ENCODE results near the gene CD209.

The CD209 gene

DNA sequence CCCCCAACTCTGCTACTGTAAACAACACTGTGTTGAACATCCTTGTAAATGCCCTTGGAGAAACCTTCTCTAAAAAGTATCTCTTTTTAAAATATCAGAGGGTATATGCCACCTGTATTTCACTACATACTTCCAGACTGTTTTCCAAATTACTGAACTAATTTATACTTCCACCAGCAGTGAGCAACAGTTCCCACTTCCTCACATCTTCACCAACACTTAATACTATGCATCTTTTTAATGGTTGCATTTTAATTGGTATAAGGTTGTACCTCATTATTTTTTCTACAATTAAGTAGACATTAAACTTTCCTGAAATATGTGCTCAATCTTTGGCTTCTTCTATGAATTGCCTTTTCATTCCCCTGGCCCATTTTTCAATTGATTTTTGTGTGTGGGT is 37.5 kb upstream of the CD209 start:
- Histone ChIP-seq H3K4me3 (ENCODE audit: low read depth, low read length) (no peak overlapping the region), H3K9me3 (ENCODE audit: severe bottlenecking) (peaks cover 5% of the 10 kb centered on the region), H3K27ac (no peak overlapping the region), H3K27me3 (ENCODE audit: insufficient read depth, low read depth, severe bottlenecking) (no peaks in the 10 kb centered on the region), H3K36me3 (no peaks in the 10 kb centered on the region)
- TF ChIP-seq, protein P1, sequence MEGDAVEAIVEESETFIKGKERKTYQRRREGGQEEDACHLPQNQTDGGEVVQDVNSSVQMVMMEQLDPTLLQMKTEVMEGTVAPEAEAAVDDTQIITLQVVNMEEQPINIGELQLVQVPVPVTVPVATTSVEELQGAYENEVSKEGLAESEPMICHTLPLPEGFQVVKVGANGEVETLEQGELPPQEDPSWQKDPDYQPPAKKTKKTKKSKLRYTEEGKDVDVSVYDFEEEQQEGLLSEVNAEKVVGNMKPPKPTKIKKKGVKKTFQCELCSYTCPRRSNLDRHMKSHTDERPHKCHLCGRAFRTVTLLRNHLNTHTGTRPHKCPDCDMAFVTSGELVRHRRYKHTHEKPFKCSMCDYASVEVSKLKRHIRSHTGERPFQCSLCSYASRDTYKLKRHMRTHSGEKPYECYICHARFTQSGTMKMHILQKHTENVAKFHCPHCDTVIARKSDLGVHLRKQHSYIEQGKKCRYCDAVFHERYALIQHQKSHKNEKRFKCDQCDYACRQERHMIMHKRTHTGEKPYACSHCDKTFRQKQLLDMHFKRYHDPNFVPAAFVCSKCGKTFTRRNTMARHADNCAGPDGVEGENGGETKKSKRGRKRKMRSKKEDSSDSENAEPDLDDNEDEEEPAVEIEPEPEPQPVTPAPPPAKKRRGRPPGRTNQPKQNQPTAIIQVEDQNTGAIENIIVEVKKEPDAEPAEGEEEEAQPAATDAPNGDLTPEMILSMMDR (IDR thresholded peaks at IDR 0.05; ENCODE audit: low read depth, low read length), result no peak
- DNase-seq, result no peak

DNA sequence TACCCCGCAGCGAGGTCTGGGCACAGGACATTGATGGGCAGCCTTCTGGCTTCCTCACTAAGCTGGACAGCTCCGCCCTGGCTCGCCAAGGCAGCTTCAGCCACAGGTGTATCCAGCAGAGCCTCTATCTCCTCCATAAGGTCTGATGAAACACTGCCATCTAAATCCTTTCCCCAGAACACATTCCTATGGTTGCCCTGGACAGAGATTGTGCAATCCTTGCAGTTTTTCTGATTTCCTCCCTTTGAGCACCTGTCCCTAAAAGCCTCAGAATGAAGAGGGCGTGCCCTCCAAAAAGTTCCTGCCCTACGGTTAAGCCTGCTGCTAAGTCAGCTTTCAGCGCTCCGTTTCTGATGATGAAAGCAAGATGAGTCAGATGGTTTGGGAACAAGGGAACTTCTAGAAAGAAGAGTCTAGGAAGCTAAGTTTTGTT is 36.7 kb upstream of the CD209 start:
- Histone ChIP-seq H3K4me3 (ENCODE audit: low read depth, low read length) (no peak overlapping the region), H3K36me3 (no peaks in the 10 kb centered on the region), H3K27me3 (ENCODE audit: insufficient read depth, low read depth, severe bottlenecking) (no peaks in the 10 kb centered on the region), H3K27ac (no peak overlapping the region), H3K9me3 (ENCODE audit: severe bottlenecking) (peaks cover 5% of the 10 kb centered on the region)
- TF ChIP-seq, protein P1 (IDR thresholded peaks at IDR 0.05; ENCODE audit: low read depth, low read length), result no peak
- DNase-seq, result no peak

DNA sequence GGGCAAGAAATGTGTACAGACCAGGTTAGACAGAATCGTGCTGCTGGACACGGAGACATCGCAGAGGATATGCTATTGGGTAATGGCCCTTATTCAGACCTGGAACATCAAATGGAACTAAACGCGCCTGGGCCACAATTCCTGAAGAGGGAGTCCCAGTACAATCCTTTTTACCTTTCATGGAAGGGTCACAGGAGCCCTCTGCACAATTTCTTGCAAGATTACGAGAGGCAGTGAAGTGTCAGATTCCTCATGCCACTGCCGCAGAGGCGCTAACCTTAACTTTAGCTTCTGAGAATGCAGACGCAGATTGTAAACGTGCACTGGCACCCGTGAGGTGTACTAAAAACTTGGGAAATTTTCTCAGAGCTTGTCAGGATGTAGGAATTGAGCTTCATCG is 33.8 kb upstream of the CD209 start:
- TF ChIP-seq, protein P1 (IDR thresholded peaks at IDR 0.05; ENCODE audit: low read depth, low read length), result no peak
- Histone ChIP-seq H3K36me3 (no peaks in the 10 kb centered on the region), H3K27me3 (ENCODE audit: insufficient read depth, low read depth, severe bottlenecking) (no peaks in the 10 kb centered on the region), H3K4me3 (ENCODE audit: low read depth, low read length) (no peak overlapping the region), H3K9me3 (ENCODE audit: severe bottlenecking) (peaks cover 5% of the 10 kb centered on the region), H3K27ac (no peak overlapping the region)
- DNase-seq, result no peak

DNA sequence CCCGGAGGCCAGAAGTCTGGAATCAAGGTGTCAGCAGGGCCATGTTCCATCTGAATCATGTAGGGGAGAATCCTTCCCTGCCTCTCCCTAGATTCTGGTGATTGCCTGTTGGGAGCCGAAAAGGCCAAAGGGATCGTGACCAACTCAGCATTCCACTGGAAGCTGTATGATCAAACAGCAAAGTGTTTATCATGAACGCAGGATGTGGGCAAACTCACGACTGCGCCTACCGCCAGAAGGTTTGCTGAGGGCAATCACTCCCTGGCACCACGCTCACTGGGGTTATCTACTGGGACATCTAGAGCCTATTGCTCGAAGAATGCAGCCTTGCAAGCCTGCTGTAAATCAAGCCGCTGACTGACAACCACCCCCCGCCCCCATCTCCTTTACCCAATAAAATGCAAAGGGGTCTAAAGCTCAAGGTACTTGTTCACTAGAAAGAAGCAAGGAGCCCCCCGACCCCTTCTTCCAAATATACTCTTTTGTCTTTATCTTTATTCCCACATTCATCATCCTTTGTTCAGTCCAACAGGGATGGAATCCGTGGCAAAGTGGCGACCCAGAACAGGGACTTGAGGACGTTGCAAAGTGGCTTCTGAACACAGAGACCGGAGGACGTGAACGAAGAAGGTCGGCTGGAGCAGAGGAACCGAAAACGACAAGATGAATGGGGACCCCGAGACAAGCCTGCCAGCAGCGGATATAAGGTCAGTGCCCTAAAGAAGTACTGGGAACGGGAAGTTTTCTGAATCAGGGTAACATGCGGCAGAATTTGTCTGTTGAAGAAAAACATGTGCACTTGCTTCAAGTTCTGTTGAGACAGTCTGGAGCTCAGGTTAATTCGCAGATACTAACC is 32.5 kb upstream of the CD209 start:
- H3K9me3 ChIP-seq (ENCODE audit: severe bottlenecking), result peaks cover under 1% of the 10 kb centered on the region
- H3K27ac ChIP-seq, result no peak overlapping the region
- no peak overlapping the region for H3K4me3 ChIP-seq (ENCODE audit: low read depth, low read length)
- no peaks in the 10 kb centered on the region for H3K36me3 ChIP-seq
- no peaks in the 10 kb centered on the region for H3K27me3 ChIP-seq (ENCODE audit: insufficient read depth, low read depth, severe bottlenecking)
- DNase-seq, result no peak
- TF ChIP-seq, protein P1 (IDR thresholded peaks at IDR 0.05; ENCODE audit: low read depth, low read length), result no peak

DNA sequence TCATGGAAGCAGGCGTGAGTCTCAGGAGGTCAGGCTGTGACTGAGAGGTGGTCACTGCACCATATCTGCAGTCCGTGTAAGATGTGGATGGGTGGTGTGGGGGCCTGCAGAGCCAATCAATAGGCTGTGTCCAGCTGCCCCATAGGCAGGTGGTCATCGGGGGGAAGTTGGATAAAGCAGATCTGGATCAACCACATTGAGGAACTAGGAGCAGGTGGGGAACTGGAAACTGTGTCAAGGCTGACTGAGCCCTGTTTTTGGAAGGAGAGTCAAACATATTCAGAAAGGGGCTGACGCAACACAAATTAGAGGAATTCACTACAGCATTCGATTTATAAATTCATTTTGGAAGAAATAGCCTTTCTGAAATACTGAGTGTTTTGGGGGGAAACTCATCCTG is 30.7 kb upstream of the CD209 start:
- Histone ChIP-seq H3K27ac (no peak overlapping the region), H3K36me3 (no peaks in the 10 kb centered on the region), H3K9me3 (ENCODE audit: severe bottlenecking) (no peaks in the 10 kb centered on the region), H3K27me3 (ENCODE audit: insufficient read depth, low read depth, severe bottlenecking) (no peaks in the 10 kb centered on the region), H3K4me3 (ENCODE audit: low read depth, low read length) (no peak overlapping the region)
- TF ChIP-seq, protein P1 (IDR thresholded peaks at IDR 0.05; ENCODE audit: low read depth, low read length), result no peak
- DNase-seq, result no peak

DNA sequence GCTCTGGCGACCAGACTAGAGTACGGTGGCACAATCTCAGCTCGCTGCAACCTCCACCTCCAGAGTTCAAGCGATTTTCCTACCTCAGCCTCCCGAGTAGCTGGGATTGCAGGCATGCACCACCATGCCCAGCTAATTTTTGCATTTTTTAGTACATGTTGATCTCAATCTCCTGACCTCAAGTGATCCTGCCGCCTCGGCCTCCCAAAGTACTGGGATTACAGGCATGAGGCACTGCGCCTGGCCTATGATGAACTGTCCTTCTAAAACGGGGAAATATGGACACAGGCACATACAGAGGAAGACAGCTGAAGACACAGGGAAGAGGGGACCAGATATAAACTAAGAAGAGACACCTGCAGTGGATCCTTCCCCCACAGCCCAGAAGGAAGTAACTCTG is 28.4 kb upstream of the CD209 start:
- TF ChIP-seq, protein P1 (IDR thresholded peaks at IDR 0.05; ENCODE audit: low read depth, low read length), result no peak
- Histone ChIP-seq H3K27ac (no peak overlapping the region), H3K27me3 (ENCODE audit: insufficient read depth, low read depth, severe bottlenecking) (no peaks in the 10 kb centered on the region), H3K4me3 (ENCODE audit: low read depth, low read length) (no peak overlapping the region), H3K9me3 (ENCODE audit: severe bottlenecking) (no peaks in the 10 kb centered on the region), H3K36me3 (no peaks in the 10 kb centered on the region)
- no peak for DNase-seq

All from WERI-Rb-1 (cell line).